NCI-H146 treated with DMSO at 0.1 percent for 48 hours (cell line): ENCODE results near the gene DUS2.

ENCODE experiments used
- DNase-seq: peaks from one replicate; lab custom pipeline; 2025; ENCODE audit not compliant: unreplicated experiment; lab: John Stamatoyannopoulos, UW

The DUS2 gene

GRCh38 chr16:68076560-68076959 is 53.5 kb downstream of the DUS2 start:
- DNase-seq: no peak

DNA sequence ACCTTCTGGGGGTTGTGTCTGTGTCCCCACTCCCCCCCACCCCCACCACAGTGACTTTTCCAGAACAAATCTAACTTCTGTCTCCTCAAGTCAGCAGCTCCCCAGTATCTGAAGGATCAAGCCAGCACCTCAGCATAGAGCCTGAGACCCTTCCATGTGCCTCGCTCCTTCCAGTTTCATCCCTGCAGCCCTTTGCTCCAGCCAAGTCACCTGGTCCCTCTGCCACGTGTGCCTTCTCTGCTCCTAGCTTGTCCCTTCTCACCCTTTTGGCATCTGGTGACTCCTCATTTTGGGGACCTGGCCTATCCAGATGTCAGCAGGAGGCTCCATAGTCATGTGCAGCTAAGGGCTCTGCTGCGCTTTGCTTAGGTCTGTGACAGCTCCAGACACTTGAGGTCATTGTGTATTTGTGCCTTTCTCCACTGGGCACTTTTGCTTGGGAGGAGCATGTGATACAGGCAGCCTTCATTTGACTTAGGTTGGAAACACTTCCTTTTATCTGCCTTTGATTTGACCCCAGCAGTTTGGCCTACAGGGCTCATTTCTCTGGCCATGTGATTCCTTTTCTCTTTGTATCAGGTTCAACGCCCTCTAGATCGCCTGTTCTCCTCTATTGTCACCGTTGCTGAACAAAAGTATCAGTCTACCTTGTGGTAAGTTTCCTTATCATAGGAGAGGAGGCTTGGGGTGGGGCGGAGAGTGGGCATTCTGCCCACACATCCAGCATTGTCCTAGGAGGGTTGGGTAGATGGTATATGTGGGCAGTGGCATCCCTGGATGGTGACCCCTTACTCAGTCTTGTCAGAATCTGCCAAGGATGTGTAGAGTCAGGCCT is 55.0 kb downstream of the DUS2 start:
- no peak for DNase-seq

DNA sequence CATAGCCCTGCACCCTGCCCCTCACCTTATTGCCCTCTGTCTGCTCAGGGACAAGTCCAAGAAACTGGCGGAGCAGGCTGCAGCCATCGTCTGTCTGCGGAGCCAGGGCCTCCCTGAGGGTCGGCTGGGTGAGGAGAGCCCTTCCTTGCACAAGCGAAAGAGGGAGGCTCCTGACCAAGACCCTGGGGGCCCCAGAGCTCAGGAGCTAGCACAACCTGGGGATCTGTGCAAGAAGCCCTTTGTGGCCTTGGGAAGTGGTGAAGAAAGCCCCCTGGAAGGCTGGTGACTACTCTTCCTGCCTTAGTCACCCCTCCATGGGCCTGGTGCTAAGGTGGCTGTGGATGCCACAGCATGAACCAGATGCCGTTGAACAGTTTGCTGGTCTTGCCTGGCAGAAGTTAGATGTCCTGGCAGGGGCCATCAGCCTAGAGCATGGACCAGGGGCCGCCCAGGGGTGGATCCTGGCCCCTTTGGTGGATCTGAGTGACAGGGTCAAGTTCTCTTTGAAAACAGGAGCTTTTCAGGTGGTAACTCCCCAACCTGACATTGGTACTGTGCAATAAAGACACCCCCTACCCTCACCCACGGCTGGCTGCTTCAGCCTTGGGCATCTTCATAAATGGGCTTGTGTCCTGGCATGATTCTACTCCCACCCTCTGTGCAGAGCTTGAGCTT is 55.8 kb downstream of the DUS2 start:
- no peak for DNase-seq

- no peak for DNase-seq
Observed at GRCh38 chr16:68079376-68079625, 56.2 kb downstream of the DUS2 start.

- no peak for DNase-seq
Observed at GRCh38 chr16:68079626-68080344, 56.7 kb downstream of the DUS2 start.

DNA sequence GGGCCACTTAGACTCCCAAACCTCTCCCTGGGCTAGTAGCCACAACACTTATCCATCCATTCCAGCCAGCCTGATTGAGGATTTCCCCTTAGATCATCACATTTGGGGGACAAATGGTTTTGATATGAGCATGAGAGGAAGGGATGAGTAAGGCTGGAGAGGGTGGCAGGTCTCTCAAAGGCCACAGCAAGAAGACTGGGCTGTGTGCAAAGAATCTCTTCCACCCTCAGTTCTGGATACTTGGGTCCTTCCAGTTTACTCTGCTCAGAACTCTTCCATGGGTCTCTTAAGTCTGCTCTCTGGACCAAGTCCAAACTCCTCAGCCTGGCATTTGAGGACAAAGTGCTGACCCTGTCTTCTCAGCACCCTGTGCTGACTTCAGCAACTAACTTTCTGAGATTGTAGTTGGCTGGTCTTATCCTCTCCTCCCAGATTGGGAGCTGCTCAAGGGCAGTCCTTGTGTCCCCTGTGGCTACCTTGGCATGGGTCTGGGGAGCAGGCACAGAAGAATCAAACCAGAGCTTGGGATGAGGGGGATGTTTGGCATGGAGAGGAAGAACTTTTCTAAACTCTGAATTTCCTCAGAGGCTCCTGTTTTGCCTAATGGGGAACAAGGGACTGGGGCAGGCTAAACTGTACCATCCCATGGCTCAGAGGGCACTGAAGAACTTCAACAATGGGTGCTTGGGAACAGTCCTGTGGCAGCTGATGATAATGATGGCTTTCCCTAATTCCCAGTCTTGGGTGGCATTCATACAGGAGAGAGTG is 59.0 kb downstream of the DUS2 start:
- no peak for DNase-seq

DNA sequence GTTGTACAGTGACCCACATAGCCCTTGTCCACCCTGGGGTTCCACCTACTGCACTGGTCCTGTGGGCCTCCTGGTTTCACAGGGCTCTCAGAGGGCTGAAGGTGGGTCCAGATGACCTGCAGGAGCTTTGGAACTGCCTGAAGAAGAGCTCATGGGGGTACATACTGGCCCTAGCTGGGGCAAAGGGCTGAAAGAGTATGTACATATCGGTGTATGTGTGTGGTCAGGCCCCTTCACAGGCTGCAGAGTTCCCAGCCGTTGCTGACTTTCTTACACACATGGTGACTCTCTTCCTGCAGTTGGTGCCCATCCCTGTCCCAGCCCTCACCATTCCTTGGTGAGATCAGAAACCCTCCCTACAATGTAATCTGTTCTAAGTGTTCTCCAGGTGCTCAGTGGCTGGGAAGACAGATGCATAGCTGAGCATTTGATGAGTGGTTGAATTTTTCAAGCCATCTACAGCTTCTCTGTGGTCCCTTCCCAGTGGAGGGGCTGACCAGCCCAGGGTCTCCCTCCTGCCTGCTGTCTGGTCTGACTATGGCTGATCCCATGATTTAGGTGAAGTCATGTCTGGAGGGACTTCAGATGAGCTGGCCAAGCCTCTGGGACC is 59.6 kb downstream of the DUS2 start:
- no peak for DNase-seq

DNA sequence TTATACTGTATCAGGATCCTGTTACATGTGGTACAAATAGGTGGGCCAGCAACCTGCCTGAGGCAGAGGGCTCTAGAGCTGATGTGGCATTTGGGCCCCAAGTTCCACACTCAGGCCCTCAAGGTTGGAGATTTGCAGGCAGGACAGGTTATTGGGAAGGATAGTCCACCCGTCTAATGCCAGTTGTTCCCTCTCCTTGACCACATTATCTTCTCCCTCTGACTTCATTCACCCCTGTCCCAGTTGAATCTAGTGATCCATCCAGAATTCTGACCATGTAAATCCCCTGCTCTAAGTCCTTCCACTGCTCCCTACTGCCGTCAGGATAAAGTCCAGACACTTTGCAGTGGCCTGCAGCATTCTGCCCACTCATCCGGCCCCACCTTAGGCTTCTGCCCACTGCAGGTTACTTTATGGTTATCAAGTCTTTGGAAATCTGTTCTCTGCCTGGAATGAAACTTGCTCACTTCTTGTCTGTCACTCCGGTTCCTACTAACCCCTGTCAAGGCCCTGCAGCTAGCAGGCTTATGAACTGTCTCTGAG is 60.2 kb downstream of the DUS2 start:
- DNase-seq: no peak

DNA sequence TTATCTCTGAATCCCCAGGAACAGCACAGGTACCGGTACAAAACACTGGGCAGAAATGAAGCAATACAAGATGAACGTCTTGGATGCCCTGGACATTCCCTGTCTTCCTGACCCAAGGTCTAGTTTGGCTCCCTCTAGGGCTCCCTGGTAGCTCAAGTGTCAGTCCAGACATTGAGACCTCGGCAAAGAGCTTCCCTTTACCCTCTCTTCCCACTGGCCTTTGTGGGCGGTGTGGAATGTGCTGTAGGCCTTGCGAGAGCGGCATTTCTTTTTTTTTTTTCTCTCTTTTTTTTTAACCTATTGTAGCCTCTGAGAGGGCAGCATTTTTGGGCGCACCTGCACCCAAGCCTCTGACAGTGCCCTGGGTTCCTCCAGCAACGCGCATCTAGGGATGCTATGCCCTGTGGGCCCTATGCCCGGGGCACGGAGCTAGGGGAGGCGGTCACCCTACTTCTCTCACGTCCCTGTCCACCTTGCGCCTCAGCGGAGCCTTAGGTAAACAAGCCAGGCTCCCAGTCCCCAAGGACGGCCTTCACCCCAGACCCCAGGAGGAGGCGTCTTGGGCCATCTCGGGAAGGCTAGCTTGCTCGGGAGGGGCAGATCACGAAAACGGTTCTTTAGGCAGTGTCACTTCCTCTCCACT is 60.9 kb downstream of the DUS2 start:
- DNase-seq: no peak

DNA sequence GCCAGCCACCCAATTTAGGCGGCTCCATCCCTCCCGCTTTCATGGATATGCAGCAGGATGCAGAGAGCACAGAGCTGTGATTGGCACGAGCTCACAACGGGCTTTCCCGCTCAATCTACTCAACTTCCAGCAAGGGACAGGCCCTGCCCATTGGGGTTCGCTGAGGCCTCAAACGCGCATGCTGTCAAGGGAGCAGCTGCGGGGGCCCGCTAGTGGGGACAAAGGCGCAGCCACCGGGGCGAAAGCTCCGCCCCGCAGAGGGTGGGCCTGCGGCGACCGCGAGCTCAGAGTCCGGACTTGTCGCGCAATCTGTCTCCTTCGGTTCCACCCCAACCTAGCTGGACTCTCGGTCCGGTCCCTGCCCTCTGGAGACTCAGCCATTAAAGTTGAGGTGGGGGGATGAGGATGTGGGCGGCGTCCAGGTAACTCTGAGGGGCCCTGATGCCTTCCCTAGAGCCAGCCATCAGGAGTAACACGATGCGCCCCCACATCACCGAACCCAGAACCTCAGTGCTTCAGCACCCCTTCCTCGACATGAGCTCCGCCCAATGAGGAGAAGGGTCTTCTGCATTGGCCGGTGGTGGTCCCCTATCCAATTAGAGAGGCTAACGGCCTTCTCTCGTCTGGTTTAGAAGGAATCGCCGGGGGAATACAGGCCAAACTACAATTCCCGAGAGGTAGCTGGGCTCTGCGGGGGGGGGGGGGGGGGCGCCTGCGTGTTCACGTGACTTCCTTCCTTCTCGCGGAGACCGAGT is 61.6 kb downstream of the DUS2 start:
- DNase-seq: peak; percentile 78

DNA sequence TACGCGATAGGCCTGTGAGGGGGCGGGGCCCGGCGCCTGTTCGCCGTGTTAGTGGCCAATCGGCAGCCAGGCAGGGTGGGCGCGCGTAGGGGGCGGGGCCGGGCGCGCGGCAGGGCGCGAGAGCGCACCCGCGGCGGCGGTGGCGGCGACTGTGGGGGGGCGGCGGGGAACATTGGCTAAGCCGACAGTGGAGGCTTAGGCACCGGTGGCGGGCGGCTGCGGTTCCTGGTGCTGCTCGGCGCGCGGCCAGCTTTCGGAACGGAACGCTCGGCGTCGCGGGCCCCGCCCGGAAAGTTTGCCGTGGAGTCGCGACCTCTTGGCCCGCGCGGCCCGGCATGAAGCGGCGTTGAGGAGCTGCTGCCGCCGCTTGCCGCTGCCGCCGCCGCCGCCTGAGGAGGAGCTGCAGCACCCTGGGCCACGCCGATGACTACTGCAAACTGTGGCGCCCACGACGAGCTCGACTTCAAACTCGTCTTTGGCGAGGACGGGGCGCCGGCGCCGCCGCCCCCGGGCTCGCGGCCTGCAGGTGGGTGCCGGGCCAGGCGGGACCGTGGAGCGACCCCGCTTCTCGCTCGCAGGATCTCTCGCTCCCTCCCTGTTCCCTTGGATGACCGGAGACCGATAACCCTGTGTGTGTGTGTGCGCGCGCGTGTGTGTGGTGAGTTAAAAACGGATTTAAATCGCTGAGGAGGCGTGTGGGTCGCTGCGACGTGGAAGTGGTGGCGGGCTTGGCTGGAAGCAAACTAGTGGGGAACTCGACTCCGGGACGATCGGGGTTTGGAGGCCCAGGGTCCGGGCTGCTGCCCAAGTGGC is 62.4 kb downstream of the DUS2 start, which contains the start of gene NFATC3:
TSS of gene NFATC3 (plus strand) at position 112 of the 813 bp plus-strand sequence. CDS start at position 424, 312 bp downstream.
- no peak for DNase-seq

- DNase-seq: no peak
Observed at GRCh38 chr16:68086336-68086841, 63.3 kb downstream of the DUS2 start.

GRCh38 chr16:68086860-68087268 is 63.8 kb downstream of the DUS2 start:
- DNase-seq: no peak

- DNase-seq: no peak
Observed at GRCh38 chr16:68087688-68088087, 64.6 kb downstream of the DUS2 start.

DNA sequence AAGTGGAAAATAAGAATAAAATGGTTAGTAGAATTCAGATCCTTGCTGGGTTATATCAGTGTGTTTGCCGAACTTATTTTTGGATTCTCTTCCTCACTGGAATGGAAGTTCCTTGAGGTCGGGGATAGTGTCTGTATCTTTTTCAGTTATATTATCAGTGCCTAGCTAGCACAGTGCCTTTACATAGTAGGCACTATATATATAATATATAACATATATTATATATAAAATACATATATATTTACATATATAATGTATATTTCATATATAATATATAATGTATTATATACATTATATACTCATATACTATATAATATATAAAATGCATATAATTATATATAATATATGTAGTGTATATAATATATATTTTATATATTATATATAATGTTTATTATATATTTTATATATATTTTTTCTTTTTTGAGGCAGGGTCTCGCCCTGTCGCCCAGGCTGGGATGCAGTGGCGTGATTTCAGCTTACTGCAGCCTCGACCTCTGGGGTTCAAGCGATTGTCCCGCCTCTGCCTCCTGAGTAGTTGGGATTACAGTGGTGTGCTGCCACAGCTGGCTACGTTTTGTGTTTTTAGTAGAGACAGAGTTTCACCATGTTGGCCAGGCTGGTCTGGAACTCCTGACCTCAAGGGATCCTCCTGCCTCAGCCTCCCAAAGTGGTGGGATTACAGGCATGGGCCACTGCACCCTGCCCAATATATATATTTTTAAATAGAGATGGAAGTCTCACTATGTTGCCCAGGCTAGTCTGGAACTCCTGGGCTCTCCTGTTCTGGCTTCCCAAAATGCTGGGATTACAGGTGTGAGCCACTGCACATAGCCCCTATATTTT is 65.3 kb downstream of the DUS2 start:
- DNase-seq: no peak

DNA sequence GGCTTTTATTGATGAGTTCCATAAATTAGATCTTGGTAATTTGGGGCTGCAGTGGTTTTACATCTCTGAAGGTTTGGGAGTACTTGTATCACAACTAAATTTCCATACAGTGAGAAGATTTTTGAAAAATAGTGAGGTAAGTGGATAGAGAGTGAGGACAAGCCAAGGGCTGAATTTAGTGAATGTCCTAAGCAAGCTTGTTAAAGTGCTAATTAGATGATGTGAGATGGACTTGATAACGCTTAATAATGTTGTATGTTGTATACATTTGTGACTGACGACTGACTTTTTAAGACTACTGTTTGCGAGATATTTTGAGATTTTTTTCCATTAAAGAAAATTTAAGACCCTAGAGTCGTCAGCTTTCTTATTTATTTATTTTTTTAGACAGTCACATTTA is 66.0 kb downstream of the DUS2 start:
- DNase-seq: no peak

GRCh38 chr16:68090130-68090529 is 67.0 kb downstream of the DUS2 start:
- DNase-seq: no peak
